Retinal pigment epithelial cell (primary cell): ENCODE data around the gene NUDT19.

ENCODE experiments used
- DNase-seq: peaks from one replicate; pipeline ENCODE4 v3.0.0-alpha.2; 2010; ENCODE audit warnings: low read depth
- H3K4me3 ChIP-seq: 2 replicates; pipeline ENCODE4 v1.5.1; 2011; ENCODE audit warnings: mild to moderate bottlenecking, low read length, control low read depth, moderate library complexity
- TF ChIP-seq, protein P1 (sequence below): conservative IDR thresholded peaks from 2 replicates; pipeline ENCODE4 v1.5.1; 2011; ENCODE audit warnings: low read depth, low read length, control low read depth, inconsistent platforms

The NUDT19 gene

DNA sequence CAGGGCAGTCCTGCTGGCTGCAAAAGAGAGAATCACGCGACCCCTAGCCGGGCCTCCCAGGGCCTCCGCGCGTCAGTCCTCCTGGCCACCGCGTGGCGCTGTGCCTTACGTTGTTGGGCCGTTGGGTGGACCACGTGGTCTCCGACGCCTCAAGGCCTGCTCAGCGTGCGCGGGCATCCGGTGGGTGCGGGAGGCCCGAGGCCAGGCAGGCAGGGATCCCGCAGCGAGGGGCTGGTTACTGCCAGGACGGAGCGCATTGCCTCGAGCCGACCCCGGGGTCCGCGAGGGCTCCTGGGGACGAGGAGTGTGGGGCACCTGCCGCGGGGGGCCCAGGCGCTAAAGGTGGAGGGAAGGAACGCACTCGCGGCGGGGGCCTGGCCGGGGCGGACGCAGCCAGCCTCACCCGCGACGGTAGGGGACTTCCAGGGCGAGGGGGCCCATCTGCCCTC, 28.0 kb downstream of the NUDT19 start, which contains the start of gene TDRD12:
Gene TDRD12 (plus strand): TSS at position 157 of the 449 bp plus-strand sequence. CDS start 306 bp downstream, outside the sequence.
- H3K4me3 ChIP-seq = no peak within 1 kb of the TSS
- no peak for DNase-seq
- TF ChIP-seq, protein P1, sequence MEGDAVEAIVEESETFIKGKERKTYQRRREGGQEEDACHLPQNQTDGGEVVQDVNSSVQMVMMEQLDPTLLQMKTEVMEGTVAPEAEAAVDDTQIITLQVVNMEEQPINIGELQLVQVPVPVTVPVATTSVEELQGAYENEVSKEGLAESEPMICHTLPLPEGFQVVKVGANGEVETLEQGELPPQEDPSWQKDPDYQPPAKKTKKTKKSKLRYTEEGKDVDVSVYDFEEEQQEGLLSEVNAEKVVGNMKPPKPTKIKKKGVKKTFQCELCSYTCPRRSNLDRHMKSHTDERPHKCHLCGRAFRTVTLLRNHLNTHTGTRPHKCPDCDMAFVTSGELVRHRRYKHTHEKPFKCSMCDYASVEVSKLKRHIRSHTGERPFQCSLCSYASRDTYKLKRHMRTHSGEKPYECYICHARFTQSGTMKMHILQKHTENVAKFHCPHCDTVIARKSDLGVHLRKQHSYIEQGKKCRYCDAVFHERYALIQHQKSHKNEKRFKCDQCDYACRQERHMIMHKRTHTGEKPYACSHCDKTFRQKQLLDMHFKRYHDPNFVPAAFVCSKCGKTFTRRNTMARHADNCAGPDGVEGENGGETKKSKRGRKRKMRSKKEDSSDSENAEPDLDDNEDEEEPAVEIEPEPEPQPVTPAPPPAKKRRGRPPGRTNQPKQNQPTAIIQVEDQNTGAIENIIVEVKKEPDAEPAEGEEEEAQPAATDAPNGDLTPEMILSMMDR = peak; percentile 2

DNA sequence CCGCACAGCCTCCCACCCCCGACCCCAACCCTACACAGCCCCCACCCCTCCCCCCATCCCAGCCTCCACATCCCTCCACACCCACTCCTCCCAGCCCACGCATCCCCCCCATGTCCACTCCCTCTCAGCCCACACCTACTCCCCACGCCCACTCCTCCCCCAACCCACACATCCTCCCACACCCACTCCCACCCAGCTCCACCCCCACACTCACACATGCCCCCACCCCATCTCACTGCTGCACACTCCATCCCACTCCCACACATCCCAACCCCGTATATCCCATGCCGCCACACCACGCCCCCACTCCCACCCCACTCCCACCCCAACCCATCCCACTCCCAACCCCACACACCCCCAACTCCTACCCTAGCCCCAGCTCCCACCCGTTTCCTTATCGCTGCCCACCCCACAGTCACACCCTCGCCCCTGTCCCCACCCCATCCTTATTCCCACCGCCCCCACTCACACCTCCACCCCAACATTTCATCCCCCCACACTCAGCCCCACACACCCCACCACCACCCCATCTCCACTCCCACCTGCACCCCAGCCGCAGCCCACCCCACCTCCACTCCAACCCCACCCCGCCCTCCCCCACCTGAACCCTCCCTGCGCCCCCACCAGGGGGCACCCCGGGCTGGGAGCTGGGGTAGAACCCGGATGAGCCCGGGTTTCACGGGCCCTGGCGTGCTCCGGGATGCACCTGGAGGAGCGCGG, 28.8 kb downstream of the NUDT19 start:
- TF ChIP-seq, protein P1 = no peak
- DNase-seq = no peak
- H3K4me3 ChIP-seq = no peak overlapping the region

DNA sequence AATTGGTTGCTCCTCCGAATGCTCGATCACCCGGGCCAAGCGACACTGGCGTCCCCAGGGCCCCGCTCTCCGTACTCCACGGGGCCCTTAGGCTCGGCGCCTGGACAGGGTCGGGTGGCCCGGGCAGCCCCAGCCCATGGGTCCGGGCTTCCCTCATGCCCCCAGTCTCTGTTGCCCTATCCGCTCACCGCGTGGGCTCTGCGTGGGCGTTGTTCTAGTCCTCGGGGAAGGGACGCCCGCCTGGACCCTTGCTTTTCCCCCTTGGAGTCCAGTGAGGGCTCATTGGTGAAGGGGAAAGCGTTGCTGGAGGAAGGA, 29.3 kb downstream of the NUDT19 start:
- H3K4me3 ChIP-seq = no peak overlapping the region
- TF ChIP-seq, protein P1 = no peak
- DNase-seq = no peak

DNA sequence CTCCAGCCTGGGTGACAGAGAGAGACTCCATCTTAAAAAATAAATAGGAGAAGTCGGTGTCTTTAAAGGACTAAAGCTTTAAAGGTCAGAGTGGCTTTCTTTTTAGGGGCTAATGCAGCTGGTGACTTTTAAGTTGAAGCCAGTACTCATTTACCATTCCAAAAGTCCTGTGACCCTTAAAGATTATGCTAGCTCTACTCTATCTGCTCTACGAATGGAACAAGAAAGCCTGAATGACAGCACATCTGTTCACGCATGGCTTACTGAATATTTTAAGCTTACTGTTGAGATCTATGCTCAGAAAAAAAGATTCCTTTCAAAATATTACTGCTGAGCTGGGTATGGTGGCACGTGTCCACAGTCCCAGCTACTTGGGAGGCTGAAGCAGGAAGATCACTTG, 44.3 kb downstream of the NUDT19 start:
- no peak overlapping the region for H3K4me3 ChIP-seq
- TF ChIP-seq, protein P1 = no peak
- peak; percentile 56 for DNase-seq

DNA sequence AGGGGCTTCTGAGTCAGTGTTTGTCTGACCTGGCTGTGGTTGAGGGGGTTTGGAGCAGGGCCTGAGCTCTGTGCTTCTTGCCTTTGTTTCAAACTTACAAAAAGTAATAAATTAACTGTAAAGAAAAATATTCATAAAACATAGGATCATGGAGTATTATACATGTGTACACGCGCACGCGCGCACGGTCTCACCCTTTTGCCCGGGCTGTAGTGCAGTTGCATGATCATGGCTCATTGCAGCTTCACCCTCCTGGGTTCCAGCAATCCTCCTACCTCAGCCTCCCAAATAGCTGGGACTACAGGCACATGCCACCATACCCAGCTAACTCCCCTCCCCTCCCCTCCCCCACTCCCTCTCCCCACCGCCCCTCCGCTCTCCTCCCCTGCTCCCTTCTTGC, 51.4 kb downstream of the NUDT19 start:
- H3K4me3 ChIP-seq = no peak overlapping the region
- no peak for DNase-seq
- TF ChIP-seq, protein P1 = no peak

DNA sequence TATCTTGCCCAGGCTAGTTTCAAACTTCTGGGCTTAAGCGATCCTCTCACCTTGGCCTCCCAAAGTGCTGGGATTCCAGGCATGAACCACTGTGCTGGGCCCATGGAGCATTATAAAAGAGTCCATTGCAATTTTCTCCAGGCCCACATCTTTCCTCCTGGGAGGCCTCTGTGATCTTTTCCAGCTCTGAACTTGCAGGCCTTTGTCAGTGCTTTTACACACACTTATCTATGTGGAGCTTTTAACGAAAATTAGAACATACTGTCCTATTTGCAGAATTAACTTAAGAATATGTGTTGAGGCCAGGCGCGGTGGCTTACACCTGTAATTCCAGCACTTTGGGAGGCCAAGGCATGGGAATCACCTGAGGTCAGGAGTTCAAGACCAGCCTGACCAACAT, 51.8 kb downstream of the NUDT19 start:
- TF ChIP-seq, protein P1 = no peak
- H3K4me3 ChIP-seq = no peak overlapping the region
- no peak for DNase-seq
